Lower lobe of right lung (tissue), 2 donors: ENCODE measurements around the gene DGUOK. TPM values are rescaled to one million over a fixed set of nuclear protein-coding genes. Genes with fewer than 3 reads are reported as not detected.

Experiments
- ATAC-seq, 2 donors: fragments of 200-7000 bp; cut with Tn5 transposase; one replicate each; pipeline ENCODE4 v1.9.1; 2020 to 2022; ENCODE audit warnings: mild to moderate bottlenecking in 2 of 2, moderate library complexity in 2 of 2
- DNase-seq: peaks from one replicate; pipeline ENCODE4 v3.0.0-alpha.2; 2020
- H3K27ac ChIP-seq: fragments of 200-600 bp; one replicate; pipeline ENCODE4 v1.8.0; 2022
- H3K27me3 ChIP-seq: fragments of 200-600 bp; one replicate; pipeline ENCODE4 v1.8.0; 2022; ENCODE audit warnings: low read depth
- H3K36me3 ChIP-seq: fragments of 200-600 bp; one replicate; pipeline ENCODE4 v1.8.0; 2022; ENCODE audit warnings: mild to moderate bottlenecking
- H3K4me1 ChIP-seq: fragments of 200-600 bp; one replicate; pipeline ENCODE4 v1.8.0; 2022
- H3K4me3 ChIP-seq: fragments of 200-600 bp; one replicate; pipeline ENCODE4 v1.8.0; 2022; ENCODE audit warnings: mild to moderate bottlenecking
- H3K9me3 ChIP-seq: fragments of 200-600 bp; one replicate; pipeline ENCODE4 v1.8.0; 2022
- CTCF ChIP-seq: fragments of 200-600 bp; IDR thresholded peaks from one replicate; pipeline ENCODE4 v1.8.0; 2022; ENCODE audit warnings: antibody characterized with exemption, mild to moderate bottlenecking
- intact Hi-C: fragments of 100-400 bp; cut with DNase I; formaldehyde crosslinking; loops from one replicate; pipeline ENCODE4 v1.11.0; 2022
- total RNA-seq: library from RNA; stranded (reverse); fragmentation: NEBNext Ultra II Directional; extraction: Animal tissue kit (Norgen Biotek cat#: 25700); gene quantifications from one replicate; pipeline ENCODE4 v1.2.1, GENCODE V29; 2021
- donor health status: DM: no; HTN: yes; CAD: no; lungs with severe emphysema.

Gene DGUOK
- total RNA-seq, 1 donor from 2014 or later = 38.0 TPM

- no peaks in the 10 kb centered on the region for H3K27me3 ChIP-seq
- peaks cover 68% of the 10 kb centered on the region for H3K36me3 ChIP-seq
- no peak overlapping the region for H3K4me3 ChIP-seq
- ATAC-seq (no peak), DNase-seq (no peak)
- no peak overlapping the region for H3K27ac ChIP-seq
- no peaks in the 10 kb centered on the region for H3K9me3 ChIP-seq
- H3K4me1 ChIP-seq = peaks cover 20% of the 10 kb centered on the region
- no peak for TF ChIP-seq CTCF
- intact Hi-C loops = no loop called here
These were observed 18.0 kb downstream of the DGUOK start for GRCh38 chr2:73944714-73945113.

DNA sequence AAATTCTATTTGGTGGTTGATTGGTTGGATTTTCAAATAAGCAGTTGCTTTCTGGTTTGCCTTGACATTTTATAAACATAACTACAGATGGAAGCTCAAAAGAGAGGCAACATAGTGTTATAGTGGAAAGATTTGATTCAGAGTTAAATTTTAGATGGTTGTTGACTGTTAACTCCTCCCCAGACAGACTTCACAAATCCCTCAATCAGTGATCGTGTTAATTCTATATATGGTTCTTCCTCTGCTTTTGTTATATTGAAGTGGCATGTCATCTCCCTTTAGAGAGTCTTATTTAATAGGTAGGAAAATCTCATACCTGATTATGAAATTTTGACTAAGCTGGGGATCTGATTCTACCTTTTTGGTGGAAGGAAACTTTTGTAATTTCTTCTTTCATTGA, 19.5 kb downstream of the DGUOK start:
- TF ChIP-seq CTCF = no peak
- ATAC-seq = no peak
- intact Hi-C loops = no loop called here

DNA sequence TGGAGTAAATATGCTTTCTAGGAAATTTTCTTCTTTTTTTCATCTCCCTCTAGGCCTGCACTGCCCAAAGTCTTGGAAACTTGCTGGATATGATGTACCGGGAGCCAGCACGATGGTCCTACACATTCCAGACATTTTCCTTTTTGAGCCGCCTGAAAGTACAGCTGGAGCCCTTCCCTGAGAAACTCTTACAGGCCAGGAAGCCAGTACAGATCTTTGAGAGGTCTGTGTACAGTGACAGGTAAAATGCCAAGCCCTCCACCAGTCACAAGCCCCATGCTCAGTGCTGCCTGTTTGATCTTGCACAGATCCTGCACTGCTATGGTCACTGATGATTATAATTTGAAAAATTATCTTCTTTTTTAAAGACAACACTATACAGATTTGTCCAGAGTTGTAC, 20.0 kb downstream of the DGUOK start:
- DNase-seq (no peak), ATAC-seq (peak; percentile 43 to 48)
- TF ChIP-seq CTCF = no peak
- Histone ChIP-seq H3K4me1 (peaks cover 22% of the 10 kb centered on the region), H3K27ac (no peak overlapping the region), H3K9me3 (no peaks in the 10 kb centered on the region), H3K27me3 (no peaks in the 10 kb centered on the region), H3K36me3 (peaks cover 82% of the 10 kb centered on the region), H3K4me3 (no peak overlapping the region)
- intact Hi-C loops = no loop called here

More for the DNA sequence above, 19.5 kb downstream of the DGUOK start:
- no peak for DNase-seq
- H3K9me3 ChIP-seq = no peaks in the 10 kb centered on the region
- peaks cover 80% of the 10 kb centered on the region for H3K36me3 ChIP-seq
- H3K27ac ChIP-seq = no peak overlapping the region
- H3K4me1 ChIP-seq = peaks cover 20% of the 10 kb centered on the region
- no peak overlapping the region for H3K4me3 ChIP-seq
- no peaks in the 10 kb centered on the region for H3K27me3 ChIP-seq

DNA sequence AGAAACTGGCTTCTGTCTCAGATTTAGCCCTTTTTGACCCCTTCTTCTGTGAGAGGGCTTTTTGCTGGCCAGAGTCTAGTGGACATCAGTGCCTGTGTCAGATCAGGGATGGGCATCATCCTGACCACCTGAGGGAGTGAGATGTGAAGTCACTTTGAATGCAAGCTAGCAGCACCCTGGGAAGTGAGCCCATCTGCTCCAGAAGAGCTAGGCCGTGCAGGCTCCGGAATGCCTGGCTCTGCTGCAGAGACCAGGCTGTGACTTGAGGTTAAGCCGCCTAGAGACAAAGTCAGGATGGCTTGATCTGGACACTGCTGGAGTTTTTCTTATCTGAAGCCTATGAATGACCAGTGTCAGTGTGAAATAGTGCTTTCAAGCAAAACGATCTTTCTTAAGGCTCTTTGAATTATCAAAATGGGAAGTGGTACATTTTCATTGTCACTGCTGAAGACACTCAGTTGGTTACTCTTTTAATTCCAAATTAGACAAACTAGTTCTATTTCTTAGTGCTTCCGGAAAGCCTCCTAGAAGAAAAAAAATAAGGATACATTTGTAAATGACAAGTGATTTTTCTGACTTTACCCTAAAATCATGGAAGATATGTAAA, 20.8 kb downstream of the DGUOK start:
- intact Hi-C loops = no loop called here
- H3K27ac ChIP-seq = no peak overlapping the region
- peaks cover 86% of the 10 kb centered on the region for H3K36me3 ChIP-seq

GRCh38 chr2:73949802-73950201, 23.1 kb downstream of the DGUOK start:
- intact Hi-C loops = no loop called here
- no peak for DNase-seq
- Histone ChIP-seq H3K4me3 (no peak overlapping the region), H3K27me3 (no peaks in the 10 kb centered on the region), H3K4me1 (peaks cover 38% of the 10 kb centered on the region), H3K9me3 (no peaks in the 10 kb centered on the region), H3K36me3 (peaks cover 94% of the 10 kb centered on the region), H3K27ac (no peak overlapping the region)
- TF ChIP-seq CTCF = no peak
- no peak for ATAC-seq

More for the DNA sequence above, 20.8 kb downstream of the DGUOK start:
- no peak for ATAC-seq
- Histone ChIP-seq H3K4me3 (no peak overlapping the region), H3K9me3 (no peaks in the 10 kb centered on the region), H3K4me1 (peaks cover 31% of the 10 kb centered on the region), H3K27me3 (no peaks in the 10 kb centered on the region)
- no peak for TF ChIP-seq CTCF
- DNase-seq = no peak
